HG03039 (cell line): Measurements from ENCODE around the gene BMPR1A.

Experiments
- ATAC-seq: cut with Tn5 transposase; IDR thresholded peaks from one replicate; pipeline ENCODE4 v1.9.1; 2021; ENCODE audit warnings: mild to moderate bottlenecking, moderate library complexity; ENCODE audit not compliant: unreplicated experiment

The BMPR1A gene

GRCh38 chr10:86759073-86759672, 2.8 kb downstream of the BMPR1A start:
- ATAC-seq = no peak

GRCh38 chr10:86763404-86763803, 7.0 kb downstream of the BMPR1A start:
- no peak for ATAC-seq

- ATAC-seq = no peak
These were observed 9.1 kb downstream of the BMPR1A start for GRCh38 chr10:86765548-86765947.

GRCh38 chr10:86768412-86769062, 12.1 kb downstream of the BMPR1A start:
- ATAC-seq = no peak

- no peak for ATAC-seq
These were observed 13.6 kb downstream of the BMPR1A start for GRCh38 chr10:86769991-86770390.

GRCh38 chr10:86770412-86770960, 14.1 kb downstream of the BMPR1A start:
- no peak for ATAC-seq

GRCh38 chr10:86773498-86773897, 17.1 kb downstream of the BMPR1A start:
- ATAC-seq = no peak

- ATAC-seq = peak; percentile 72
These were observed 18.8 kb downstream of the BMPR1A start for GRCh38 chr10:86775056-86775869.

- ATAC-seq = no peak
These were observed 19.4 kb downstream of the BMPR1A start for GRCh38 chr10:86775870-86776180.

GRCh38 chr10:86779220-86780017, 23.0 kb downstream of the BMPR1A start:
- no peak for ATAC-seq

- ATAC-seq = peak; percentile 72
These were observed 26.4 kb downstream of the BMPR1A start for GRCh38 chr10:86782701-86783418.

GRCh38 chr10:86785037-86785436, 28.6 kb downstream of the BMPR1A start:
- no peak for ATAC-seq

GRCh38 chr10:86785968-86786367, 29.5 kb downstream of the BMPR1A start:
- no peak for ATAC-seq

GRCh38 chr10:86786368-86786767, 29.9 kb downstream of the BMPR1A start:
- no peak for ATAC-seq

GRCh38 chr10:86790394-86790793, 34.0 kb downstream of the BMPR1A start:
- no peak for ATAC-seq

- ATAC-seq = no peak
These were observed 36.2 kb downstream of the BMPR1A start for GRCh38 chr10:86792461-86793167.

GRCh38 chr10:86793696-86794095, 37.3 kb downstream of the BMPR1A start:
- ATAC-seq = no peak

GRCh38 chr10:86795353-86795752, 38.9 kb downstream of the BMPR1A start:
- ATAC-seq = no peak

GRCh38 chr10:86798025-86798424, 41.6 kb downstream of the BMPR1A start:
- ATAC-seq = no peak

- ATAC-seq = peak; percentile 61
These were observed 42.2 kb downstream of the BMPR1A start for GRCh38 chr10:86798611-86799010.
